OCI-LY1 (cell line): ENCODE data around the gene PLCXD3.

Experiments used
- H2AFZ ChIP-seq: fragments of 200-600 bp; sonication (generic), shearing (Covaris generic); 2 replicates; pipeline ENCODE4 v1.6.0; 2014; ENCODE audit warnings: antibody characterized with exemption, mild to moderate bottlenecking, low read length
- H3F3A ChIP-seq: fragments of 200-600 bp; sonication (generic), shearing (Covaris generic); 2 replicates; pipeline ENCODE4 v1.6.0; 2014; ENCODE audit warnings: mild to moderate bottlenecking, antibody characterized with exemption, low read length, moderate library complexity; ENCODE audit not compliant: insufficient read depth
- H3K27ac ChIP-seq: fragments of 200-600 bp; sonication (generic); 2 replicates; pipeline ENCODE4 v1.5.1; 2014; ENCODE audit warnings: low read length, mixed run types, mild to moderate bottlenecking, low read depth; ENCODE audit not compliant: poor library complexity, severe bottlenecking
- H3K27me3 ChIP-seq: fragments of 200-600 bp; sonication (generic); 2 replicates; pipeline ENCODE4 v1.6.0; 2014; ENCODE audit warnings: antibody characterized with exemption, mild to moderate bottlenecking, low read length, moderate library complexity; ENCODE audit not compliant: insufficient read depth
- H3K36me3 ChIP-seq: fragments of 200-600 bp; sonication (generic); 2 replicates; pipeline ENCODE4 v1.6.1; 2014; ENCODE audit warnings: mild to moderate bottlenecking, antibody characterized with exemption, low read length, moderate library complexity, mixed read lengths; ENCODE audit not compliant: insufficient read depth
- H3K4me1 ChIP-seq: fragments of 200-600 bp; sonication (generic); 2 replicates; pipeline ENCODE4 v1.5.1; 2014; ENCODE audit warnings: mild to moderate bottlenecking, low read length, moderate library complexity; ENCODE audit not compliant: insufficient read depth, severe bottlenecking
- H3K4me2 ChIP-seq: fragments of 200-600 bp; sonication (generic), shearing (Covaris generic); 2 replicates; pipeline ENCODE4 v1.6.1; 2014; ENCODE audit warnings: low read length
- H3K4me3 ChIP-seq: fragments of 200-600 bp; sonication (generic); 2 replicates; pipeline ENCODE4 v1.5.1; 2014; ENCODE audit warnings: low read length, low read depth, mild to moderate bottlenecking, mixed read lengths; ENCODE audit not compliant: poor library complexity, severe bottlenecking
- H3K79me2 ChIP-seq: fragments of 200-600 bp; shearing (Covaris generic); 2 replicates; pipeline ENCODE4 v1.6.1; 2016; ENCODE audit warnings: mixed run types, low read length, mixed read lengths; ENCODE audit not compliant: insufficient read depth
- H3K9ac ChIP-seq: fragments of 200-600 bp; sonication (generic), shearing (Covaris generic); 2 replicates; pipeline ENCODE4 v1.6.1; 2014; ENCODE audit warnings: mild to moderate bottlenecking, low read length, mixed read lengths
- H3K9me2 ChIP-seq: fragments of 200-600 bp; sonication (generic), shearing (Covaris generic); 2 replicates; pipeline ENCODE4 v1.6.1; 2014; ENCODE audit warnings: low read depth, mild to moderate bottlenecking, low read length, mixed read lengths
- H3K9me3 ChIP-seq: fragments of 200-600 bp; shearing (Covaris generic); 2 replicates; pipeline ENCODE4 v1.6.1; 2014; ENCODE audit warnings: low read length, mixed read lengths
- H4K20me1 ChIP-seq: fragments of 200-600 bp; sonication (generic), shearing (Covaris generic); 2 replicates; pipeline ENCODE4 v1.6.0; 2016; ENCODE audit warnings: mild to moderate bottlenecking, low read length; ENCODE audit not compliant: insufficient read depth
- CTCF ChIP-seq: fragments of 200-600 bp; sonication (generic), shearing (Covaris generic); IDR thresholded peaks from 2 replicates; pipeline ENCODE4 v1.5.1; 2017; ENCODE audit warnings: mild to moderate bottlenecking, antibody characterized with exemption, low read length, moderate library complexity, mixed read lengths
- EZH2 ChIP-seq: fragments of 200-600 bp; sonication (generic), shearing (Covaris generic); IDR thresholded peaks from 2 replicates; pipeline ENCODE4 v1.8.0; 2017; ENCODE audit warnings: borderline replicate concordance, mixed run types, mild to moderate bottlenecking, antibody characterized with exemption, low read length, moderate library complexity, mixed read lengths

PLCXD3 gene

GRCh38 chr5:41392016-41392415, 118.4 kb downstream of the PLCXD3 start:
- Histone ChIP-seq H3K27me3 (no peaks in the 10 kb centered on the region), H3K4me1 (no peaks in the 10 kb centered on the region), H3F3A (no peaks in the 10 kb centered on the region)

GRCh38 chr5:41374631-41375030, 135.8 kb downstream of the PLCXD3 start:
- no peaks in the 10 kb centered on the region for H3K27me3 ChIP-seq
- no peaks in the 10 kb centered on the region for H3K9me2 ChIP-seq
- no peak overlapping the region for H3K9ac ChIP-seq
- TF ChIP-seq EZH2, result no peak
- TF ChIP-seq CTCF, result no peak
- no peak overlapping the region for H3K4me3 ChIP-seq
- no peaks in the 10 kb centered on the region for H3K36me3 ChIP-seq
- no peaks in the 10 kb centered on the region for H3K4me1 ChIP-seq
- H2AFZ ChIP-seq, result no peak overlapping the region
- no peaks in the 10 kb centered on the region for H3K9me3 ChIP-seq
- H3F3A ChIP-seq, result no peaks in the 10 kb centered on the region
- H3K27ac ChIP-seq, result no peak overlapping the region
- no peaks in the 10 kb centered on the region for H3K79me2 ChIP-seq
- H3K4me2 ChIP-seq, result no peak overlapping the region
- no peaks in the 10 kb centered on the region for H4K20me1 ChIP-seq

More at GRCh38 chr5:41392016-41392415, 118.4 kb downstream of the PLCXD3 start:
- Histone ChIP-seq H3K36me3 (no peaks in the 10 kb centered on the region), H4K20me1 (no peaks in the 10 kb centered on the region), H2AFZ (no peak overlapping the region), H3K4me3 (no peak overlapping the region), H3K9me2 (no peaks in the 10 kb centered on the region), H3K27ac (no peak overlapping the region), H3K9ac (no peak overlapping the region), H3K79me2 (no peaks in the 10 kb centered on the region), H3K4me2 (no peak overlapping the region), H3K9me3 (no peaks in the 10 kb centered on the region)
- no peak for TF ChIP-seq CTCF
- TF ChIP-seq EZH2, result no peak

- Histone ChIP-seq H3K36me3 (no peaks in the 10 kb centered on the region), H3K27me3 (no peaks in the 10 kb centered on the region)
- TF ChIP-seq CTCF (no peak), EZH2 (no peak)
These were observed 137.2 kb downstream of the PLCXD3 start for GRCh38 chr5:41373230-41373629.

More at GRCh38 chr5:41373230-41373629, 137.2 kb downstream of the PLCXD3 start:
- no peak overlapping the region for H3K9ac ChIP-seq
- no peaks in the 10 kb centered on the region for H3K79me2 ChIP-seq
- no peaks in the 10 kb centered on the region for H3K4me1 ChIP-seq
- no peaks in the 10 kb centered on the region for H3K9me2 ChIP-seq
- H4K20me1 ChIP-seq, result no peaks in the 10 kb centered on the region
- no peak overlapping the region for H3K27ac ChIP-seq
- no peak overlapping the region for H3K4me2 ChIP-seq
- H3K4me3 ChIP-seq, result no peak overlapping the region
- no peaks in the 10 kb centered on the region for H3K9me3 ChIP-seq
- H3F3A ChIP-seq, result no peaks in the 10 kb centered on the region
- no peak overlapping the region for H2AFZ ChIP-seq
